Lower lobe of right lung (tissue), 2 donors: ENCODE results near the gene MAP6D1. TPM values are rescaled to one million over a fixed set of nuclear protein-coding genes. Genes with fewer than 3 reads are reported as not detected.

ENCODE experiments used
- ATAC-seq, 2 donors: fragments of 200-7000 bp; cut with Tn5 transposase; one replicate each; pipeline ENCODE4 v1.9.1; 2020 to 2022; ENCODE audit warnings: mild to moderate bottlenecking in 2 of 2, moderate library complexity in 2 of 2
- DNase-seq: peaks from one replicate; pipeline ENCODE4 v3.0.0-alpha.2; 2020
- H3K27ac ChIP-seq: fragments of 200-600 bp; one replicate; pipeline ENCODE4 v1.8.0; 2022
- H3K27me3 ChIP-seq: fragments of 200-600 bp; one replicate; pipeline ENCODE4 v1.8.0; 2022; ENCODE audit warnings: low read depth
- H3K36me3 ChIP-seq: fragments of 200-600 bp; one replicate; pipeline ENCODE4 v1.8.0; 2022; ENCODE audit warnings: mild to moderate bottlenecking
- H3K4me1 ChIP-seq: fragments of 200-600 bp; one replicate; pipeline ENCODE4 v1.8.0; 2022
- H3K4me3 ChIP-seq: fragments of 200-600 bp; one replicate; pipeline ENCODE4 v1.8.0; 2022; ENCODE audit warnings: mild to moderate bottlenecking
- H3K9me3 ChIP-seq: fragments of 200-600 bp; one replicate; pipeline ENCODE4 v1.8.0; 2022
- CTCF ChIP-seq: fragments of 200-600 bp; IDR thresholded peaks from one replicate; pipeline ENCODE4 v1.8.0; 2022; ENCODE audit warnings: antibody characterized with exemption, mild to moderate bottlenecking
- intact Hi-C: fragments of 100-400 bp; cut with DNase I; formaldehyde crosslinking; loops from one replicate; pipeline ENCODE4 v1.11.0; 2022
- total RNA-seq: library from RNA; stranded (reverse); fragmentation: NEBNext Ultra II Directional; extraction: Animal tissue kit (Norgen Biotek cat#: 25700); gene quantifications from one replicate; pipeline ENCODE4 v1.2.1, GENCODE V29; 2021
- donor health status: DM: no; HTN: yes; CAD: no; lungs with severe emphysema.

Gene MAP6D1
- total RNA-seq, 1 donor from 2014 or later: 1.9 TPM

DNA sequence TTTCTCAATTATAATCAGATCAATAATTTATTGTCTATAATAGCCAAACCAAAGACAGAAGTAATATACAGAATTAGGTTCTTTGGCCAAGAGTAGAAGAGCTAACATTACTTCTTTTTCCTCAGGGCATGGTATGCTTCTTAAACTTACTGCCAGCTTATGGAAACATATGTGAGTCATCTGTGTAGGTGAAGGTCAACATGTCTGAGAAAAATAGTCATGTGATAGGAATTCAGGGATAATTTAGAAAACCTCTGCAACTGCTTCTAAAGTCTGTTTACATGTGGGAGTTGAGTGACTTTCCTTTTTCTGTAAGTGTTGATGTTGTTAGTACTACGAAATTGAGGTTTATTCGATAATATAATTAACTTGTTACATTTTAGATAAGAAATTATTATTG lies 19.2 kb upstream of the MAP6D1 start:
- no peaks in the 10 kb centered on the region for H3K4me1 ChIP-seq
- no peak overlapping the region for H3K27ac ChIP-seq
- no peaks in the 10 kb centered on the region for H3K9me3 ChIP-seq
- H3K36me3 ChIP-seq: peaks cover 96% of the 10 kb centered on the region
- no peak for TF ChIP-seq CTCF
- no peak overlapping the region for H3K4me3 ChIP-seq
- intact Hi-C loops: no loop called here
- H3K27me3 ChIP-seq: no peaks in the 10 kb centered on the region
- ATAC-seq: no peak
- DNase-seq: no peak

- TF ChIP-seq CTCF: no peak
- ATAC-seq: no peak
- peaks cover 96% of the 10 kb centered on the region for H3K36me3 ChIP-seq
Observed at GRCh38 chr3:183839751-183840150, 14.4 kb upstream of the MAP6D1 start.

DNA sequence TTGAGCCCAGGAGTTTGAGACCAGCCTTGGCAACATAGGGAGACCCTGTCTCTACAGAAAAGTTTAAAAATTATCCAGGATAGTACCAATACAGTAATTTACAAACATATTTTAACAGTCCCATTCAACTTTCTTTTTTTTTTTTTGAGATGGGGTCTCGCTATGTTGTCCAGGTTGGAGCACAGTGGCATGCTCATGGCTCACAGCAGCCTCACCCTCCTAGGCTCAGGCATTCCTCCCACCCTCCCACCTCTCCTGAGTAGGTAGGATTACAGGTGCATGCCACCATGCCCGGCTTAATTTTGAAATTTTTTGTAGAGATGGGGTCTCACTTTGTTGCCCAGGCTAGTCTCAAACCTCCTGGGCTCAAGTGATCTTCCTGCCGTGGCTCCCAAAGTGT lies 12.5 kb upstream of the MAP6D1 start:
- Histone ChIP-seq H3K27ac (no peak overlapping the region), H3K9me3 (no peaks in the 10 kb centered on the region), H3K4me3 (no peak overlapping the region), H3K36me3 (peaks cover 96% of the 10 kb centered on the region), H3K4me1 (no peaks in the 10 kb centered on the region), H3K27me3 (no peaks in the 10 kb centered on the region)
- intact Hi-C loops: no loop called here
- no peak for DNase-seq
- TF ChIP-seq CTCF: no peak
- ATAC-seq: no peak

More at GRCh38 chr3:183839751-183840150, 14.4 kb upstream of the MAP6D1 start:
- H3K27ac ChIP-seq: no peak overlapping the region
- no peak for DNase-seq
- H3K4me1 ChIP-seq: no peaks in the 10 kb centered on the region
- intact Hi-C loops: no loop called here
- no peaks in the 10 kb centered on the region for H3K9me3 ChIP-seq
- no peaks in the 10 kb centered on the region for H3K27me3 ChIP-seq
- H3K4me3 ChIP-seq: no peak overlapping the region

- H3K36me3 ChIP-seq: peaks cover 96% of the 10 kb centered on the region
- ATAC-seq: no peak
- intact Hi-C loops: no loop called here
Observed at GRCh38 chr3:183837390-183837789, 12.0 kb upstream of the MAP6D1 start.

DNA sequence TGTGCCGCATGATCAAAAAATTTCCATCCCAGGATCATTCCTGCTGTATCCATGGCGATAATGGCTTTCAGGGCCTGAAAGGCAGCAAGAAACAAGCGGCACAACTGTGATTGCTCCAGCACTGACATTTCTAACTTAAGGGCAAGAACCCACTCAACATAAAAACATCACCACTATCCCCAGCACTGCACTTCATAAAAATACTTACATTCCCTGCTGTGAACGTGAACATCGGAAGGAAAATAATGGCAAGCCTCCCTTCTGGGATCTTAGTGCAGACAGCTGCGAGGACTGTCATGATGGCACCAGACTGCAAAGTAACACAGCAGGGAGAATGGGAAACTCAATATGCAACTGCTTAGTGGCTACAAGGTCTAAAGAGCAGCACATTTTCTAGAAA lies 8.1 kb upstream of the MAP6D1 start:
- intact Hi-C loops: no loop called here
- H3K4me1 ChIP-seq: no peaks in the 10 kb centered on the region
- H3K27me3 ChIP-seq: no peaks in the 10 kb centered on the region
- no peak for ATAC-seq
- no peak overlapping the region for H3K27ac ChIP-seq
- peaks cover 96% of the 10 kb centered on the region for H3K36me3 ChIP-seq
- H3K4me3 ChIP-seq: no peak overlapping the region
- no peak for TF ChIP-seq CTCF
- DNase-seq: no peak
- no peaks in the 10 kb centered on the region for H3K9me3 ChIP-seq

More at GRCh38 chr3:183837390-183837789, 12.0 kb upstream of the MAP6D1 start:
- Histone ChIP-seq H3K4me1 (no peaks in the 10 kb centered on the region), H3K27me3 (no peaks in the 10 kb centered on the region), H3K9me3 (no peaks in the 10 kb centered on the region), H3K4me3 (no peak overlapping the region), H3K27ac (no peak overlapping the region)
- DNase-seq: no peak
- TF ChIP-seq CTCF: no peak

- Histone ChIP-seq H3K4me1 (peaks cover 6% of the 10 kb centered on the region), H3K4me3 (no peak overlapping the region), H3K36me3 (peaks cover 74% of the 10 kb centered on the region), H3K27me3 (no peaks in the 10 kb centered on the region), H3K27ac (no peak overlapping the region), H3K9me3 (no peaks in the 10 kb centered on the region)
- no peak for TF ChIP-seq CTCF
- ATAC-seq (no peak), DNase-seq (no peak)
- intact Hi-C loops: no loop called here
Observed at GRCh38 chr3:183830187-183830586, 4.8 kb upstream of the MAP6D1 start.
